WTC11 (cell line): ENCODE measurements around the gene MAGOH. TPM values are rescaled to one million over a fixed set of nuclear protein-coding genes. Genes with fewer than 3 reads are reported as not detected.

Source experiments
- ATAC-seq: fragments of 200-7000 bp; cut with Tn5 transposase; 2 replicates; pipeline ENCODE4 v1.10.0; 2021; ENCODE audit warnings: mild to moderate bottlenecking, moderate library complexity
- CTCF ChIA-PET: fragments of 300-600 bp; sonication (Branson Sonifier 250); formaldehyde crosslinking; loops from one replicate; lab custom pipeline; 2021; ENCODE audit warnings: antibody characterized with exemption; lab: Charles Lee
- POLR2A ChIA-PET: fragments of 350-600 bp; sonication (Branson Sonifier 250); formaldehyde crosslinking; loops from one replicate; lab custom pipeline; 2021; ENCODE audit warnings: antibody characterized with exemption; lab: Charles Lee
- DNase-seq: peaks from one replicate; pipeline ENCODE4 v3.0.0; 2021; ENCODE audit warnings: low spot score
- H3K27ac Mint-ChIP-seq: 2 replicates; pipeline ENCODE4 v1.8.0; 2021; ENCODE audit warnings: mixed read lengths
- H3K27me3 Mint-ChIP-seq: 2 replicates; pipeline ENCODE4 v1.8.0; 2021; ENCODE audit warnings: low read depth, mild to moderate bottlenecking, moderate library complexity, mixed read lengths
- H3K36me3 Mint-ChIP-seq: 2 replicates; pipeline ENCODE4 v1.8.0; 2021; ENCODE audit warnings: mixed read lengths
- H3K4me1 Mint-ChIP-seq: 2 replicates; pipeline ENCODE4 v1.8.0; 2022; ENCODE audit warnings: mixed read lengths
- H3K4me3 Mint-ChIP-seq: 2 replicates; pipeline ENCODE4 v1.8.0; 2021; ENCODE audit warnings: mild to moderate bottlenecking, moderate library complexity, mixed read lengths
- H3K9me3 Mint-ChIP-seq: 2 replicates; pipeline ENCODE4 v1.8.0; 2021; ENCODE audit warnings: mixed read lengths
- CREM ChIP-seq: sonication (generic); formaldehyde crosslinking; IDR thresholded peaks from 2 replicates; pipeline ENCODE4 v1.8.1; 2022; ENCODE audit warnings: mild to moderate bottlenecking, missing genetic modification reagents, moderate library complexity
- ELF4 ChIP-seq: sonication (generic); formaldehyde crosslinking; IDR thresholded peaks from 2 replicates; pipeline ENCODE4 v1.8.1; 2022; ENCODE audit warnings: low read depth, mild to moderate bottlenecking, moderate library complexity, missing genetic modification reagents
- EMX1 ChIP-seq: fragments of 250-450 bp; sonication (Bioruptor Pico); IDR thresholded peaks from 2 replicates; pipeline ENCODE4 v1.8.0; 2021; ENCODE audit warnings: mild to moderate bottlenecking
- IRF2 ChIP-seq: sonication (generic); formaldehyde crosslinking; IDR thresholded peaks from 2 replicates; pipeline ENCODE4 v1.8.0; 2022; ENCODE audit warnings: low read depth, missing genetic modification reagents, borderline replicate concordance
- NFE2L1 ChIP-seq: sonication (generic); formaldehyde crosslinking; IDR thresholded peaks from 2 replicates; pipeline ENCODE4 v1.8.1; 2023; ENCODE audit warnings: missing genetic modification reagents
- TCF7 ChIP-seq: sonication (generic); formaldehyde crosslinking; IDR thresholded peaks from 2 replicates; pipeline ENCODE4 v1.8.0; 2022; ENCODE audit warnings: mild to moderate bottlenecking, low read depth, missing genetic modification reagents, moderate library complexity
- TP53 ChIP-seq: sonication (generic); formaldehyde crosslinking; IDR thresholded peaks from 2 replicates; pipeline ENCODE4 v1.8.1; 2023; ENCODE audit warnings: mild to moderate bottlenecking, missing genetic modification reagents
- ZNF121 ChIP-seq: sonication (generic); formaldehyde crosslinking; IDR thresholded peaks from 2 replicates; pipeline ENCODE4 v1.8.0; 2023; ENCODE audit warnings: missing genetic modification reagents
- ZNF138 ChIP-seq: sonication (generic); formaldehyde crosslinking; conservative IDR thresholded peaks from 2 replicates; pipeline ENCODE4 v1.8.1; 2022; ENCODE audit warnings: mild to moderate bottlenecking, moderate library complexity, missing genetic modification reagents
- ZNF416 ChIP-seq: fragments of 250-450 bp; sonication (Bioruptor Pico); IDR thresholded peaks from 2 replicates; pipeline ENCODE4 v1.9.0; 2021; ENCODE audit warnings: mild to moderate bottlenecking, inconsistent platforms
- total RNA-seq: library from RNA; stranded (reverse); gene quantifications from 3 replicates; pipeline ENCODE4 v1.2.3, GENCODE V29; 2021
- TF ChIP-seq, protein P1 (sequence below): sonication (generic); formaldehyde crosslinking; IDR thresholded peaks from 2 replicates; pipeline ENCODE4 v1.8.1; 2022; ENCODE audit warnings: mild to moderate bottlenecking, moderate library complexity, missing genetic modification reagents
- TF ChIP-seq, protein P2 (sequence below): sonication (generic); formaldehyde crosslinking; IDR thresholded peaks from 2 replicates; pipeline ENCODE4 v1.8.1; 2022; ENCODE audit warnings: low read depth, mild to moderate bottlenecking, moderate library complexity, missing genetic modification reagents, borderline replicate concordance
- TF ChIP-seq, protein P3 (sequence below): fragments of 250-450 bp; sonication (Bioruptor Pico); conservative IDR thresholded peaks from 2 replicates; pipeline ENCODE4 v1.9.0; 2021; ENCODE audit warnings: mild to moderate bottlenecking
- TF ChIP-seq, protein P4 (sequence below): sonication (generic); formaldehyde crosslinking; IDR thresholded peaks from 2 replicates; pipeline ENCODE4 v1.8.0; 2022; ENCODE audit warnings: mild to moderate bottlenecking, missing genetic modification reagents
- TF ChIP-seq, protein P5 (sequence below): sonication (generic); formaldehyde crosslinking; IDR thresholded peaks from 2 replicates; pipeline ENCODE4 v1.8.0; 2023; ENCODE audit warnings: missing genetic modification reagents
- TF ChIP-seq, protein P6 (sequence below): sonication (generic); formaldehyde crosslinking; conservative IDR thresholded peaks from 2 replicates; pipeline ENCODE4 v1.8.1; 2023; ENCODE audit warnings: mild to moderate bottlenecking, low read depth, missing genetic modification reagents, moderate library complexity
- TF ChIP-seq, protein P7 (sequence below): sonication (generic); formaldehyde crosslinking; IDR thresholded peaks from 2 replicates; pipeline ENCODE4 v1.8.1; 2022; ENCODE audit warnings: low read depth, missing genetic modification reagents, borderline replicate concordance
- TF ChIP-seq, protein P8 (sequence below): fragments of 250-450 bp; sonication (Bioruptor Pico); IDR thresholded peaks from 2 replicates; pipeline ENCODE4 v1.9.0; 2021; ENCODE audit warnings: moderate library complexity, mild to moderate bottlenecking, inconsistent platforms, borderline replicate concordance

MAGOH gene
- total RNA-seq, 1 experiment from 2014 or later = 57.8 TPM

DNA sequence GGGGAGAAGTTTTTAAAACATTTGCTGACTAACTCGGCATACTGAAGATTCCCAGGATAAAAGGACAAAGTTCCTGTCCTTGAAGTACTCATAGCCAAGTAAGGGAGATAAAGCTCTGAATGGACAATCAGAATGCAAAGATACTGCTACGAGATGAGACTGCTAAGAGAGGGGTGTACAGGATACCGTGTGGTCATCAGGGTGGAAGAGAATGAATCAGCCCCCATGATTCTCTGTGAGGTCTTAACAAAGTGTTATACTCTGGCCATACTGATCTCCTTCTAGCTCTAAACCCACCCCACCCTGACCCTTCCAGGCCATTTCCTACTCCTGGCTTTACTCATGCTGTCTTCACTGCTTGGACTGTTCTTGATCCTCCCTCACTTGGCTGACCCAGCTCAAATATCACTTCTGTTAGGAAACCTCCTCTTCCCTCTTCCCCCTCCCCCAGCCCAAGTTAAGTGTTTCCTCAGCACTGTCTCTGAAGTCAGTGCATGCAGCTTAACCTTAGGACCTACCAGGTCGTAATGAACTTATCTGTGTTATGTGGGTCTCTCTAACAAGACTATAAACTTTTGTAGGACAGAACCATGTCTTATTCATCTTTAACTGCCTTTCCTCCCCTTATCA is 15.8 kb upstream of the MAGOH start (continued):
- TF ChIP-seq, protein P1, sequence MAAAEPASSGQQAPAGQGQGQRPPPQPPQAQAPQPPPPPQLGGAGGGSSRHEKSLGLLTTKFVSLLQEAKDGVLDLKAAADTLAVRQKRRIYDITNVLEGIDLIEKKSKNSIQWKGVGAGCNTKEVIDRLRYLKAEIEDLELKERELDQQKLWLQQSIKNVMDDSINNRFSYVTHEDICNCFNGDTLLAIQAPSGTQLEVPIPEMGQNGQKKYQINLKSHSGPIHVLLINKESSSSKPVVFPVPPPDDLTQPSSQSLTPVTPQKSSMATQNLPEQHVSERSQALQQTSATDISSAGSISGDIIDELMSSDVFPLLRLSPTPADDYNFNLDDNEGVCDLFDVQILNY (CRISPR knock-in tag) = no peak
- TF ChIP-seq, protein P2, sequence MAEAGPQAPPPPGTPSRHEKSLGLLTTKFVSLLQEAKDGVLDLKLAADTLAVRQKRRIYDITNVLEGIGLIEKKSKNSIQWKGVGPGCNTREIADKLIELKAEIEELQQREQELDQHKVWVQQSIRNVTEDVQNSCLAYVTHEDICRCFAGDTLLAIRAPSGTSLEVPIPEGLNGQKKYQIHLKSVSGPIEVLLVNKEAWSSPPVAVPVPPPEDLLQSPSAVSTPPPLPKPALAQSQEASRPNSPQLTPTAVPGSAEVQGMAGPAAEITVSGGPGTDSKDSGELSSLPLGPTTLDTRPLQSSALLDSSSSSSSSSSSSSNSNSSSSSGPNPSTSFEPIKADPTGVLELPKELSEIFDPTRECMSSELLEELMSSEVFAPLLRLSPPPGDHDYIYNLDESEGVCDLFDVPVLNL (CRISPR knock-in tag) = no peak

DNA sequence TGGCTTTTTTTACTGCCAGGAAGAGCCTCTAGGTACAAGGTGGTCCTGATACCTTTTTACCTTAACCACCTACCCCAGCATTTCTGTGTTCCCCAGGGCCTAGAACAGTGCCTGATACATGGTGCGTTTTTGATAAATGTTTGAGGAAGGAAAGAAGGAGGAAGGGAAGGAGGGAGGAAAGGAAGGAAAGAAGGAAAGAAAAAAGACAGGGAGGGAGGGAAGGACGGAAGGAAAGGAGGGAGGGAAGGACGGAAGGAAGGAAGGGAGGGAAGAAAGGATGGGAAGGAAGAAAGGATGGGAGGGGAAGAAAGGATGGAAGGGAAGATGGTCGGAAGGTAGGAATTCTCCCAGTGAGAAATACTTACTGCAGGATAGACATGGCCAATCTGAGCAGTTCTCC is 12.0 kb upstream of the MAGOH start:
- no peak for ATAC-seq
- DNase-seq = no peak
- H3K36me3 Mint-ChIP-seq = peaks cover 73% of the 10 kb centered on the region
- CTCF ChIA-PET = no interaction called here
- TF ChIP-seq NFE2L1 (CRISPR knock-in tag) (no peak), TP53 (CRISPR knock-in tag) (no peak), EMX1 (CRISPR knock-in tag) (no peak), CREM (no peak), TCF7 (CRISPR knock-in tag) (no peak), ZNF416 (CRISPR knock-in tag) (no peak), IRF2 (CRISPR knock-in tag) (no peak), ZNF121 (CRISPR knock-in tag) (no peak), ZNF138 (CRISPR knock-in tag) (no peak), ELF4 (no peak)
- TF ChIP-seq, protein P3, sequence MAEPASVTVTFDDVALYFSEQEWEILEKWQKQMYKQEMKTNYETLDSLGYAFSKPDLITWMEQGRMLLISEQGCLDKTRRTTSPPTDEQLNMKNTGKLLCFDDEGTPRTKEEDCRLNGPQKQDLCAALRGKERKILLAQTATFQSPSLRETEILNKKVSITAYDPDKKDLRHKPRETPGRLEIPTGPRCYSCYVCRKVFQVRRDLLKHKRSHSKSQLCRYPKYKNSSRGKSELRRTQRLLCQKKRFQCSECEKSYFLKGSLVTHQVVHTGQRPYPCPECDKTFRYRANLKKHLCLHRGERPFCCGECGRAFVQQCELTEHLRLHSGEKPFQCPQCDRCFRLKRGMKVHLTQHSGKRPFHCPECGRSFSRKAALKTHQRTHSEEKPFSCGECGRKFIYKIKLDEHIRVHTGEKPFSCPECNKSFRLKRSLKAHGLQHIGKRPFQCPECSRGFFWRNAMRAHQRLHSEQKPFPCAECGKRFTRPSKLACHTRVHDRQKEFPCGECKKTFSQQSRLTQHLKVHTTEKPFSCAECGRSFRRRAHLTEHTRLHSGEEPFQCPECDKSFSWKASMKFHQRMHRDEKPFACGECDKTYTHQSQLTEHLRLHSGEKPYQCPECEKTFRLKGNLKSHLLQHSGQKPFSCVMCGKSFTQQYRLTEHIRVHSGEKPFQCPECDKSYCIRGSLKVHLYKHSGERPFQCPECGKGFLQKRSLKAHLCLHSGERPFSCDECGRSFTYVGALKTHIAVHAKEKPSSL (CRISPR knock-in tag) = no peak
- TF ChIP-seq, protein P1 (CRISPR knock-in tag) = no peak
- TF ChIP-seq, protein P4, sequence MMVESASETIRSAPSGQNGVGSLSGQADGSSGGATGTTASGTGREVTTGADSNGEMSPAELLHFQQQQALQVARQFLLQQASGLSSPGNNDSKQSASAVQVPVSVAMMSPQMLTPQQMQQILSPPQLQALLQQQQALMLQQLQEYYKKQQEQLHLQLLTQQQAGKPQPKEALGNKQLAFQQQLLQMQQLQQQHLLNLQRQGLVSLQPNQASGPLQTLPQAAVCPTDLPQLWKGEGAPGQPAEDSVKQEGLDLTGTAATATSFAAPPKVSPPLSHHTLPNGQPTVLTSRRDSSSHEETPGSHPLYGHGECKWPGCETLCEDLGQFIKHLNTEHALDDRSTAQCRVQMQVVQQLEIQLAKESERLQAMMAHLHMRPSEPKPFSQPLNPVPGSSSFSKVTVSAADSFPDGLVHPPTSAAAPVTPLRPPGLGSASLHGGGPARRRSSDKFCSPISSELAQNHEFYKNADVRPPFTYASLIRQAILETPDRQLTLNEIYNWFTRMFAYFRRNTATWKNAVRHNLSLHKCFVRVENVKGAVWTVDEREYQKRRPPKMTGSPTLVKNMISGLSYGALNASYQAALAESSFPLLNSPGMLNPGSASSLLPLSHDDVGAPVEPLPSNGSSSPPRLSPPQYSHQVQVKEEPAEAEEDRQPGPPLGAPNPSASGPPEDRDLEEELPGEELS (CRISPR knock-in tag) = no peak
- TF ChIP-seq, protein P5, sequence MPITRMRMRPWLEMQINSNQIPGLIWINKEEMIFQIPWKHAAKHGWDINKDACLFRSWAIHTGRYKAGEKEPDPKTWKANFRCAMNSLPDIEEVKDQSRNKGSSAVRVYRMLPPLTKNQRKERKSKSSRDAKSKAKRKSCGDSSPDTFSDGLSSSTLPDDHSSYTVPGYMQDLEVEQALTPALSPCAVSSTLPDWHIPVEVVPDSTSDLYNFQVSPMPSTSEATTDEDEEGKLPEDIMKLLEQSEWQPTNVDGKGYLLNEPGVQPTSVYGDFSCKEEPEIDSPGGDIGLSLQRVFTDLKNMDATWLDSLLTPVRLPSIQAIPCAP (CRISPR knock-in tag) = no peak
- TF ChIP-seq, protein P6, sequence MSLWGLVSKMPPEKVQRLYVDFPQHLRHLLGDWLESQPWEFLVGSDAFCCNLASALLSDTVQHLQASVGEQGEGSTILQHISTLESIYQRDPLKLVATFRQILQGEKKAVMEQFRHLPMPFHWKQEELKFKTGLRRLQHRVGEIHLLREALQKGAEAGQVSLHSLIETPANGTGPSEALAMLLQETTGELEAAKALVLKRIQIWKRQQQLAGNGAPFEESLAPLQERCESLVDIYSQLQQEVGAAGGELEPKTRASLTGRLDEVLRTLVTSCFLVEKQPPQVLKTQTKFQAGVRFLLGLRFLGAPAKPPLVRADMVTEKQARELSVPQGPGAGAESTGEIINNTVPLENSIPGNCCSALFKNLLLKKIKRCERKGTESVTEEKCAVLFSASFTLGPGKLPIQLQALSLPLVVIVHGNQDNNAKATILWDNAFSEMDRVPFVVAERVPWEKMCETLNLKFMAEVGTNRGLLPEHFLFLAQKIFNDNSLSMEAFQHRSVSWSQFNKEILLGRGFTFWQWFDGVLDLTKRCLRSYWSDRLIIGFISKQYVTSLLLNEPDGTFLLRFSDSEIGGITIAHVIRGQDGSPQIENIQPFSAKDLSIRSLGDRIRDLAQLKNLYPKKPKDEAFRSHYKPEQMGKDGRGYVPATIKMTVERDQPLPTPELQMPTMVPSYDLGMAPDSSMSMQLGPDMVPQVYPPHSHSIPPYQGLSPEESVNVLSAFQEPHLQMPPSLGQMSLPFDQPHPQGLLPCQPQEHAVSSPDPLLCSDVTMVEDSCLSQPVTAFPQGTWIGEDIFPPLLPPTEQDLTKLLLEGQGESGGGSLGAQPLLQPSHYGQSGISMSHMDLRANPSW = no peak
- TF ChIP-seq, protein P7, sequence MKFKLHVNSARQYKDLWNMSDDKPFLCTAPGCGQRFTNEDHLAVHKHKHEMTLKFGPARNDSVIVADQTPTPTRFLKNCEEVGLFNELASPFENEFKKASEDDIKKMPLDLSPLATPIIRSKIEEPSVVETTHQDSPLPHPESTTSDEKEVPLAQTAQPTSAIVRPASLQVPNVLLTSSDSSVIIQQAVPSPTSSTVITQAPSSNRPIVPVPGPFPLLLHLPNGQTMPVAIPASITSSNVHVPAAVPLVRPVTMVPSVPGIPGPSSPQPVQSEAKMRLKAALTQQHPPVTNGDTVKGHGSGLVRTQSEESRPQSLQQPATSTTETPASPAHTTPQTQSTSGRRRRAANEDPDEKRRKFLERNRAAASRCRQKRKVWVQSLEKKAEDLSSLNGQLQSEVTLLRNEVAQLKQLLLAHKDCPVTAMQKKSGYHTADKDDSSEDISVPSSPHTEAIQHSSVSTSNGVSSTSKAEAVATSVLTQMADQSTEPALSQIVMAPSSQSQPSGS (CRISPR knock-in tag) = no peak
- TF ChIP-seq, protein P8, sequence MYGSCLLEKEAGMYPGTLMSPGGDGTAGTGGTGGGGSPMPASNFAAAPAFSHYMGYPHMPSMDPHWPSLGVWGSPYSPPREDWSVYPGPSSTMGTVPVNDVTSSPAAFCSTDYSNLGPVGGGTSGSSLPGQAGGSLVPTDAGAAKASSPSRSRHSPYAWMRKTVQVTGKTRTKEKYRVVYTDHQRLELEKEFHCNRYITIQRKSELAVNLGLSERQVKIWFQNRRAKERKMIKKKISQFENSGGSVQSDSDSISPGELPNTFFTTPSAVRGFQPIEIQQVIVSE (CRISPR knock-in tag) = no peak
- no peaks in the 10 kb centered on the region for H3K4me1 Mint-ChIP-seq
- H3K9me3 Mint-ChIP-seq = no peaks in the 10 kb centered on the region
- POLR2A ChIA-PET = no interaction called here
- no peak overlapping the region for H3K4me3 Mint-ChIP-seq
- H3K27ac Mint-ChIP-seq = no peak overlapping the region
- H3K27me3 Mint-ChIP-seq = no peaks in the 10 kb centered on the region
